Hepatocyte (in vitro differentiated cells): ENCODE results near the gene LRRIQ3. TPM values are rescaled to one million over a fixed set of nuclear protein-coding genes. Genes with fewer than 3 reads are reported as not detected.

Experiments
- DNase-seq: peaks from one replicate; pipeline ENCODE4 v3.0.0-alpha.2; 2016; ENCODE audit warnings: low spot score
- H2AFZ ChIP-seq: fragments of 200-600 bp; sonication (generic); 2 replicates; pipeline ENCODE4 v1.6.0; 2016; ENCODE audit warnings: antibody characterized with exemption, mild to moderate bottlenecking
- H3K27ac ChIP-seq: fragments of 200-600 bp; sonication (generic); 2 replicates; pipeline ENCODE4 v1.5.1; 2016; ENCODE audit warnings: mild to moderate bottlenecking
- H3K27me3 ChIP-seq: fragments of 200-600 bp; sonication (generic); 2 replicates; pipeline ENCODE4 v1.6.1; 2016
- H3K36me3 ChIP-seq: fragments of 200-600 bp; sonication (generic); replicated peaks from 2 replicates; pipeline ENCODE4 v1.5.1; 2016; ENCODE audit warnings: low read depth; ENCODE audit not compliant: insufficient read depth
- H3K4me1 ChIP-seq: fragments of 200-600 bp; sonication (generic); 2 replicates; pipeline ENCODE4 v1.5.1; 2016; ENCODE audit warnings: mild to moderate bottlenecking, moderate library complexity; ENCODE audit not compliant: insufficient read depth
- H3K4me2 ChIP-seq: fragments of 200-600 bp; sonication (generic); 2 replicates; pipeline ENCODE4 v1.6.0; 2016
- H3K4me3 ChIP-seq: fragments of 200-600 bp; sonication (generic); 2 replicates; pipeline ENCODE4 v1.5.1; 2016; ENCODE audit warnings: mild to moderate bottlenecking
- H3K79me2 ChIP-seq: fragments of 200-600 bp; sonication (generic); 2 replicates; pipeline ENCODE4 v1.6.0; 2017; ENCODE audit warnings: mild to moderate bottlenecking
- H3K9me2 ChIP-seq: fragments of 200-600 bp; sonication (generic); replicated peaks from 2 replicates; pipeline ENCODE4 v1.6.0; 2017; ENCODE audit warnings: mild to moderate bottlenecking; ENCODE audit not compliant: insufficient read depth
- H3K9me3 ChIP-seq: fragments of 200-600 bp; sonication (generic); 2 replicates; pipeline ENCODE4 v1.5.1; 2016; ENCODE audit warnings: low read depth, mild to moderate bottlenecking
- H4K20me1 ChIP-seq: fragments of 200-600 bp; sonication (generic); 2 replicates; pipeline ENCODE4 v1.6.0; 2016; ENCODE audit warnings: mild to moderate bottlenecking; ENCODE audit not compliant: insufficient read depth, poor library complexity, severe bottlenecking
- EZH2 ChIP-seq: fragments of 200-600 bp; sonication (generic); IDR thresholded peaks from 2 replicates; pipeline ENCODE4 v1.6.1; 2016; ENCODE audit warnings: antibody characterized with exemption, mild to moderate bottlenecking, borderline replicate concordance
- EZH2phosphoT487 ChIP-seq: fragments of 200-600 bp; sonication (generic); IDR thresholded peaks from one replicate; pipeline ENCODE4 v1.6.1; 2018; ENCODE audit warnings: antibody characterized with exemption, mild to moderate bottlenecking, low read depth, moderate library complexity; ENCODE audit not compliant: unreplicated experiment, severe bottlenecking
- WGBS: methylation state at CpG from one replicate; pipeline ENCODE4 v1.1.6; 2016; ENCODE audit warnings: low lambda C conversion rate; ENCODE audit errors: missing lambda C conversion rate; 5-methylcytosine and 5-hydroxymethylcytosine counted together
- polyA plus RNA-seq: library from polyadenylated mRNA; unstranded; fragments of >200 nt; fragmentation: Nextera tagmentation; extraction: Ambion mirVana; gene quantifications from 2 replicates; pipeline ENCODE4 v1.2.1, GENCODE V29; 2016
- total RNA-seq: library from RNA; depleted of rRNA; stranded (reverse); fragments of >200 nt; gene quantifications from 2 replicates; pipeline ENCODE4 v1.2.3, GENCODE V29; 2014
- TF ChIP-seq, protein P1 (sequence below): fragments of 200-600 bp; sonication (generic); IDR thresholded peaks from 2 replicates; pipeline ENCODE4 v1.5.1; 2016; ENCODE audit warnings: antibody characterized with exemption, mild to moderate bottlenecking; ENCODE audit not compliant: poor library complexity

Gene LRRIQ3
- total and polyA plus RNA-seq, 2 experiments from 2014 or later: 0.40 TPM; not detected in 1

DNA sequence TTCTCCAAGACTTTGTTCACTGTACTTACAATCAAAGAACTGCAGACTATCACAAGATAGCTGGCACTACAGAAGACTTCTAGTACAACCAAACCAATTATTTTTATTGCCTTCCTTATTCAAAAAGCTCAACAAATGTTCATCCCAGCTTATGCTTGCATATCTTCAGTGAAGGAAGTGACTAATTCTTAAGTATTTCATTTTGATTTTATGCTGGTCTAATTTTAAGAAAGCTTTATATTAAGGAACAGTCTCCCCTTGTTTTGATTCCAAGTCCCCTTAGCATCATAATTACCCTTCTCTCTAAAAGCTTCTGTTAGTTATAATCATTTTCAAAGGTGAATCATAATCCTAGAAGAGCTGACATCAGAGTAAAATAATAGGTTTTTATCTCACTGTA lies 132.9 kb downstream of the LRRIQ3 start:
- no peak overlapping the region for H3K27ac ChIP-seq
- H3K9me2 ChIP-seq: no peaks in the 10 kb centered on the region
- H3K4me2 ChIP-seq: no peak overlapping the region
- no peaks in the 10 kb centered on the region for H4K20me1 ChIP-seq
- no peak for DNase-seq
- no peak overlapping the region for H2AFZ ChIP-seq
- H3K9me3 ChIP-seq: no peaks in the 10 kb centered on the region
- no peaks in the 10 kb centered on the region for H3K79me2 ChIP-seq
- H3K4me3 ChIP-seq: no peak overlapping the region
- TF ChIP-seq, protein P1, sequence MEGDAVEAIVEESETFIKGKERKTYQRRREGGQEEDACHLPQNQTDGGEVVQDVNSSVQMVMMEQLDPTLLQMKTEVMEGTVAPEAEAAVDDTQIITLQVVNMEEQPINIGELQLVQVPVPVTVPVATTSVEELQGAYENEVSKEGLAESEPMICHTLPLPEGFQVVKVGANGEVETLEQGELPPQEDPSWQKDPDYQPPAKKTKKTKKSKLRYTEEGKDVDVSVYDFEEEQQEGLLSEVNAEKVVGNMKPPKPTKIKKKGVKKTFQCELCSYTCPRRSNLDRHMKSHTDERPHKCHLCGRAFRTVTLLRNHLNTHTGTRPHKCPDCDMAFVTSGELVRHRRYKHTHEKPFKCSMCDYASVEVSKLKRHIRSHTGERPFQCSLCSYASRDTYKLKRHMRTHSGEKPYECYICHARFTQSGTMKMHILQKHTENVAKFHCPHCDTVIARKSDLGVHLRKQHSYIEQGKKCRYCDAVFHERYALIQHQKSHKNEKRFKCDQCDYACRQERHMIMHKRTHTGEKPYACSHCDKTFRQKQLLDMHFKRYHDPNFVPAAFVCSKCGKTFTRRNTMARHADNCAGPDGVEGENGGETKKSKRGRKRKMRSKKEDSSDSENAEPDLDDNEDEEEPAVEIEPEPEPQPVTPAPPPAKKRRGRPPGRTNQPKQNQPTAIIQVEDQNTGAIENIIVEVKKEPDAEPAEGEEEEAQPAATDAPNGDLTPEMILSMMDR: no peak
- TF ChIP-seq EZH2 (no peak), EZH2phosphoT487 (no peak)
- no peaks in the 10 kb centered on the region for H3K36me3 ChIP-seq
- H3K4me1 ChIP-seq: no peaks in the 10 kb centered on the region
- no peaks in the 10 kb centered on the region for H3K27me3 ChIP-seq

GRCh38 chr1:74057719-74058118 lies 140.3 kb downstream of the LRRIQ3 start:
- Histone ChIP-seq H3K4me1 (no peaks in the 10 kb centered on the region), H3K36me3 (no peaks in the 10 kb centered on the region), H3K4me2 (no peak overlapping the region), H3K79me2 (no peaks in the 10 kb centered on the region), H3K27me3 (no peaks in the 10 kb centered on the region), H3K9me3 (no peaks in the 10 kb centered on the region), H4K20me1 (no peaks in the 10 kb centered on the region), H3K4me3 (no peak overlapping the region), H2AFZ (no peak overlapping the region), H3K9me2 (no peaks in the 10 kb centered on the region), H3K27ac (no peak overlapping the region)
- TF ChIP-seq EZH2phosphoT487 (no peak), EZH2 (no peak)
- TF ChIP-seq, protein P1: no peak
- DNase-seq: no peak

DNA sequence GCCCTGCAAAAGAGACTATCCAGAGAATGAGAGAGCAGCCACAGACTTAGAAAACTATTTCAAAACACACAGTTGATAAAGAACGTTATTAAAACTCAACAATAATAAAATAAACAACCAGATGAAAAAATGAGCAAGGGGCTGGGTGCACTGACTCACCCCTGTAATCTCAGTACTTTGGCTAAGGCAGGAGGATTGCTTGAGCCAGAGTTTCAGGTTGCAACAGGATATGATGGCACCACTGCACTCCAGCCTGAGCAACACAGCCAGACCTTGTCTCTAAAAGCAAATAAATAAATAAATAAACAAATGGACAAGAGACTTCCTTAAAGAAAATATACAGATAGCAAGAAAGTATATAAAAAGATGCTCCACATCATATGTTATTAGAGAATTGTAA lies 144.6 kb downstream of the LRRIQ3 start:
- DNase-seq: no peak
- Histone ChIP-seq H2AFZ (no peak overlapping the region), H3K79me2 (no peaks in the 10 kb centered on the region), H3K4me3 (no peak overlapping the region), H3K4me1 (no peaks in the 10 kb centered on the region), H3K36me3 (no peaks in the 10 kb centered on the region), H3K27me3 (no peaks in the 10 kb centered on the region), H3K9me2 (no peaks in the 10 kb centered on the region), H3K9me3 (no peaks in the 10 kb centered on the region), H4K20me1 (no peaks in the 10 kb centered on the region), H3K4me2 (no peak overlapping the region), H3K27ac (no peak overlapping the region)
- TF ChIP-seq, protein P1: no peak
- WGBS: 26% methylated on average over 1 of the region's 1 CpG

DNA sequence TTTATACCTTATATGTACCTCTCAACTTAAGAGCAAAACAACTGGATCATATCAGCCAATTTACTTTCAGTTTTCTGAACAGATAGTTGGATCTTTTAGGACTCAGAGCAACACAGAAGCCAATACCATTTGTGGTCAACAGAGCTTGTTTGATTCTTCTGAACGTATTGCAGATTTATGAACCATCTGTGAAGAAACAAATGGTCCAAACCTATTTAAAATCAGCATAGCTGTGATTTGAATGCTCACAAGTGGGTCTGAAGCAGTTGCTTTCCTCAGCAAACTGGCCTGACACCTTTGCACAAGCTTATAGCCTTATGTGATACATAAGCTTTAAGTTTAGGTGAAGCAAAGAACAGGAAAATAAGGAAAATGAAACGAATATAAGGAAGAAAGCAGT lies 147.6 kb downstream of the LRRIQ3 start:
- 78% methylated on average over 2 of the region's 2 CpGs for WGBS
- Histone ChIP-seq H3K79me2 (no peaks in the 10 kb centered on the region), H3K9me3 (no peaks in the 10 kb centered on the region), H4K20me1 (no peaks in the 10 kb centered on the region), H3K36me3 (no peaks in the 10 kb centered on the region), H2AFZ (no peak overlapping the region), H3K4me3 (no peak overlapping the region), H3K27me3 (no peaks in the 10 kb centered on the region), H3K4me1 (no peaks in the 10 kb centered on the region), H3K27ac (no peak overlapping the region), H3K9me2 (no peaks in the 10 kb centered on the region), H3K4me2 (no peak overlapping the region)
- DNase-seq: no peak
- TF ChIP-seq EZH2: no peak
- TF ChIP-seq, protein P1: no peak
- no peak for TF ChIP-seq EZH2phosphoT487
